HG03457 (cell line): ENCODE results near the gene FPR3.
"Not testable (repeated sequence)": the region's sequence is repeated elsewhere in the genome, so short reads cannot be mapped to it uniquely, and the experiment has no call there.

Source experiments
- ATAC-seq: cut with Tn5 transposase; IDR thresholded peaks from one replicate; pipeline ENCODE4 v1.9.1; 2021; ENCODE audit warnings: moderate number of reproducible peaks; ENCODE audit not compliant: unreplicated experiment

Gene FPR3

GRCh38 chr19:51806571-51806970, 11.6 kb downstream of the FPR3 start:
- not testable (repeated sequence) for ATAC-seq

- no peak for ATAC-seq
Observed at GRCh38 chr19:51807111-51807701, 12.2 kb downstream of the FPR3 start.

GRCh38 chr19:51807925-51808324, 13.0 kb downstream of the FPR3 start:
- ATAC-seq, result no peak

- ATAC-seq, result no peak
Observed at GRCh38 chr19:51808333-51808986, 13.5 kb downstream of the FPR3 start.

GRCh38 chr19:51809787-51810186, 14.8 kb downstream of the FPR3 start:
- no peak for ATAC-seq

GRCh38 chr19:51810223-51810622, 15.3 kb downstream of the FPR3 start:
- ATAC-seq, result no peak

- no peak for ATAC-seq
Observed at GRCh38 chr19:51811344-51811743, 16.4 kb downstream of the FPR3 start.

- no peak for ATAC-seq
Observed at GRCh38 chr19:51815043-51815442, 20.1 kb downstream of the FPR3 start.

- no peak for ATAC-seq
Observed at GRCh38 chr19:51816711-51817110, 21.8 kb downstream of the FPR3 start.

- no peak for ATAC-seq
Observed at GRCh38 chr19:51820011-51820410, 25.1 kb downstream of the FPR3 start.

- no peak for ATAC-seq
Observed at GRCh38 chr19:51820831-51821446, 26.0 kb downstream of the FPR3 start.

GRCh38 chr19:51821456-51821855, 26.5 kb downstream of the FPR3 start:
- ATAC-seq, result no peak

- ATAC-seq, result no peak
Observed at GRCh38 chr19:51821921-51822320, 27.0 kb downstream of the FPR3 start.

- ATAC-seq, result no peak
Observed at GRCh38 chr19:51822325-51822724, 27.4 kb downstream of the FPR3 start.

GRCh38 chr19:51822946-51823345, 28.0 kb downstream of the FPR3 start:
- no peak for ATAC-seq

- ATAC-seq, result no peak
Observed at GRCh38 chr19:51824281-51825005, 29.5 kb downstream of the FPR3 start.

GRCh38 chr19:51830274-51830673, 35.3 kb downstream of the FPR3 start:
- no peak for ATAC-seq

- no peak for ATAC-seq
Observed at GRCh38 chr19:51837145-51837544, 42.2 kb downstream of the FPR3 start.

GRCh38 chr19:51861870-51862622, 67.1 kb downstream of the FPR3 start:
- ATAC-seq, result no peak

GRCh38 chr19:51873097-51873496, 78.1 kb downstream of the FPR3 start:
- ATAC-seq, result no peak
